DOHH2 (cell line): ENCODE data around the gene FBXL12.
"Not testable (repeated sequence)": the region's sequence is repeated elsewhere in the genome, so short reads cannot be mapped to it uniquely, and the experiment has no call there.

ENCODE experiments used
- H3F3A ChIP-seq: fragments of 200-600 bp; sonication (generic), shearing (Covaris generic); 2 replicates; pipeline ENCODE4 v1.6.0; 2016; ENCODE audit warnings: antibody characterized with exemption, mild to moderate bottlenecking; ENCODE audit not compliant: control insufficient read depth, insufficient read depth
- H3K27ac ChIP-seq: fragments of 200-600 bp; sonication (generic); 2 replicates; pipeline ENCODE4 v1.5.1; 2014; ENCODE audit warnings: low read depth, mild to moderate bottlenecking, low read length, moderate library complexity
- H3K27me3 ChIP-seq: fragments of 200-600 bp; sonication (generic); 2 replicates; pipeline ENCODE4 v1.6.1; 2014; ENCODE audit warnings: mild to moderate bottlenecking, low read length, mixed read lengths; ENCODE audit not compliant: control insufficient read depth
- H3K36me3 ChIP-seq: fragments of 200-600 bp; sonication (generic); 2 replicates; pipeline ENCODE4 v1.6.1; 2014; ENCODE audit warnings: mild to moderate bottlenecking, low read length, moderate library complexity, mixed read lengths; ENCODE audit not compliant: control insufficient read depth
- H3K4me1 ChIP-seq: fragments of 200-600 bp; sonication (generic); 2 replicates; pipeline ENCODE4 v1.6.1; 2014; ENCODE audit warnings: mild to moderate bottlenecking, low read length, mixed read lengths; ENCODE audit not compliant: control insufficient read depth
- H3K4me2 ChIP-seq: fragments of 200-600 bp; sonication (generic); 2 replicates; pipeline ENCODE4 v1.6.0; 2014; ENCODE audit warnings: mild to moderate bottlenecking, low read length, moderate library complexity
- H3K4me3 ChIP-seq: fragments of 200-600 bp; sonication (generic); 2 replicates; pipeline ENCODE4 v1.5.1; 2014; ENCODE audit warnings: mild to moderate bottlenecking, low read length, mixed read lengths
- H3K79me2 ChIP-seq: fragments of 200-600 bp; sonication (generic); 2 replicates; pipeline ENCODE4 v1.6.1; 2014; ENCODE audit warnings: mild to moderate bottlenecking, low read length, mixed read lengths; ENCODE audit not compliant: control insufficient read depth
- H3K9me2 ChIP-seq: fragments of 200-600 bp; sonication (generic); replicated peaks from 2 replicates; pipeline ENCODE4 v1.6.1; 2014; ENCODE audit warnings: mild to moderate bottlenecking, low read length, mixed read lengths; ENCODE audit not compliant: control insufficient read depth
- H3K9me3 ChIP-seq: fragments of 200-600 bp; sonication (generic); 2 replicates; pipeline ENCODE4 v1.6.1; 2014; ENCODE audit warnings: antibody characterized with exemption, low read length, mixed read lengths; ENCODE audit not compliant: control insufficient read depth, insufficient read depth
- H4K20me1 ChIP-seq: fragments of 200-600 bp; sonication (generic); 2 replicates; pipeline ENCODE4 v1.6.0; 2014; ENCODE audit warnings: low read depth, mild to moderate bottlenecking, antibody characterized with exemption, low read length, moderate library complexity; ENCODE audit not compliant: control insufficient read depth, insufficient read depth
- CTCF ChIP-seq: fragments of 200-600 bp; sonication (generic); IDR thresholded peaks from one replicate; pipeline ENCODE4 v1.5.1; 2014; ENCODE audit warnings: antibody characterized with exemption, mild to moderate bottlenecking, low read depth, low read length; ENCODE audit not compliant: poor library complexity, severe bottlenecking
- EZH2phosphoT487 ChIP-seq: fragments of 200-600 bp; sonication (generic); IDR thresholded peaks from 2 replicates; pipeline ENCODE4 v1.6.1; 2017; ENCODE audit warnings: borderline replicate concordance, mild to moderate bottlenecking, antibody characterized with exemption, low read length, moderate library complexity, mixed read lengths

FBXL12 gene

GRCh38 chr19:9791552-9792205 is 27.2 kb downstream of the FBXL12 start:
- Histone ChIP-seq H3K36me3 (no peaks in the 10 kb centered on the region), H3K9me3 (no peaks in the 10 kb centered on the region), H3K4me3 (peak overlapping the region; percentile 96), H3K27ac (peak overlapping the region; percentile 40), H4K20me1 (no peaks in the 10 kb centered on the region), H3K4me1 (peaks cover 16% of the 10 kb centered on the region), H3K27me3 (no peaks in the 10 kb centered on the region), H3K4me2 (peak overlapping the region; percentile 99), H3K9me2 (no peaks in the 10 kb centered on the region), H3K79me2 (no peaks in the 10 kb centered on the region), H3F3A (peaks cover 8% of the 10 kb centered on the region)
- TF ChIP-seq CTCF (no peak), EZH2phosphoT487 (no peak)

DNA sequence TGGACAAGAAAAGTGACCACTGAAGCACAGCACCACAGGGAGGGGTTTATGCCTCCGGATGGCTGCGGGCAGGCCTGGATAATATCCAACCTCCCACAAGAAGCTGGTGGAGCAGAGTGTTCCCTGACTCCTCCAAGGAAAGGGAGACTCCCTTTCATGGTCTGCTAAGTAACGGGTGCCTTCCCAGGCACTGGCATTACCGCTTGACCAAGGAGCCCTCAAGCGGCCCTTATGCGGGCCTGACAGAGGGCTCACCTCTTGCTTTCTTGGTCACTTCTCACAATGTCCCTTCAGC is 27.9 kb downstream of the FBXL12 start:
- H3K79me2 ChIP-seq, H3F3A ChIP-seq, H3K36me3 ChIP-seq, H3K27ac ChIP-seq, H3K9me3 ChIP-seq, H3K9me2 ChIP-seq, H4K20me1 ChIP-seq, H3K27me3 ChIP-seq: not testable (repeated sequence)
- H3K4me2 ChIP-seq = peak overlapping the region; percentile 67
- H3K4me3 ChIP-seq = peak overlapping the region; percentile 70
- peaks cover 20% of the 10 kb centered on the region for H3K4me1 ChIP-seq

- H3K27me3 ChIP-seq, H3K4me2 ChIP-seq, H3K4me3 ChIP-seq, H3K27ac ChIP-seq, H3K9me2 ChIP-seq, H4K20me1 ChIP-seq, H3K9me3 ChIP-seq, H3K79me2 ChIP-seq, H3K36me3 ChIP-seq, H3F3A ChIP-seq: not testable (repeated sequence)
- H3K4me1 ChIP-seq = peaks cover 23% of the 10 kb centered on the region
These were observed 29.3 kb downstream of the FBXL12 start for GRCh38 chr19:9789579-9789978.

- H3K4me1 ChIP-seq = peaks cover 24% of the 10 kb centered on the region
- H3K79me2 ChIP-seq = no peaks in the 10 kb centered on the region
- no peak overlapping the region for H3K4me3 ChIP-seq
- H3K36me3 ChIP-seq = no peaks in the 10 kb centered on the region
- H3K27me3 ChIP-seq = no peaks in the 10 kb centered on the region
- H3K9me2 ChIP-seq = no peaks in the 10 kb centered on the region
- peaks cover 8% of the 10 kb centered on the region for H3F3A ChIP-seq
- H4K20me1 ChIP-seq = no peaks in the 10 kb centered on the region
- H3K4me2 ChIP-seq = no peak overlapping the region
- H3K27ac ChIP-seq = no peak overlapping the region
- no peaks in the 10 kb centered on the region for H3K9me3 ChIP-seq
- TF ChIP-seq CTCF (no peak), EZH2phosphoT487 (no peak)
These were observed 29.8 kb downstream of the FBXL12 start for GRCh38 chr19:9789066-9789465.

DNA sequence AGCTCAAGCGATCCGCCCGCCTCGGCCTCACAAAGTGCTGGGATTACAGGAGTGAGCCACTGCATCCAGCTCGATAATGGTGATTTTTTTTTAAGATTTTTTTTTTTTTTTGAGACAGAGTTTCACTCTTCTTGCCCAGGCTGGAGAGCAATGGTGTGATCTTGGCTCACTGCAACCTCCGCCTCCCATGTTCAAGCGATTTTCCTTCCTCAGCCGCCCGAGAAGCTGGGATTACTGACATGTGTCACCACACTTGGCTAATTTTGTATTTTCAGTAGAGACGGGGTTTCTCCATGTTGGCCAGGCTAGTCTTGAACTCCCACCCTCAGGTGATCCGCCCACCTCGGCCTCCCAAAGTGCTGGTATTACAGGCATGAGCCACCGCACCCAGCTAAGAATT is 30.3 kb downstream of the FBXL12 start:
- not testable (repeated sequence) for H3K4me2 ChIP-seq, H3K9me2 ChIP-seq, H3K27me3 ChIP-seq, H3F3A ChIP-seq, H3K9me3 ChIP-seq, H3K36me3 ChIP-seq, H4K20me1 ChIP-seq, H3K79me2 ChIP-seq, H3K4me3 ChIP-seq, H3K27ac ChIP-seq
- H3K4me1 ChIP-seq = peaks cover 22% of the 10 kb centered on the region
